ENCODE data around the gene PLA2G4D.

DNA sequence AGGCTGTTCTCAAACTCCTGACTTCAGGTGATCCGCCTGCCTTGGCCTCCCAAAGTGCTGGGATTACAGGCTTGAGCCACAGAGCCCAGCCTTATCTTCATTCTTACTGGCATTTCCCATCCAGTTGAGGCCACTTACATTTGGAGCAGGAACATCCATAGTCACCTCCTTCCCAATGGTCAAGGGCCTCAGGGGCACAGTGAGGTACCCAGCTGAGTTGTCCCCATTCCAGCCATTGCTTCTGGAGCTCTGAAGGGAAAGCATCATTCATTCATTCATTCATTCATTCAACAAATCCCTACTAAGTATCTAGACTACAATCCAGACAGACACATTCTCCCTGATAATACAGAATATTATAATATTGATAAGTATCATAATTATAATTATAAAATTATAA lies 12.2 kb downstream of the PLA2G4D start:
- TF ChIP-seq EZH2 (IDR thresholded peaks at IDR 0.05; ENCODE audit: borderline replicate concordance, low read length) (no peak), CTCF (IDR thresholded peaks at IDR 0.05; ENCODE audit: low read length) (no peak)
